GM21737 (cell line): ENCODE data around the gene ZNF30.
A peak's percentile ranks its signal among the peaks of the same experiment; 100 is the strongest.
"Not testable (repeated sequence)": the region's sequence is repeated elsewhere in the genome, so short reads cannot be mapped to it uniquely, and the experiment has no call there.

Experiments used
- ATAC-seq: cut with Tn5 transposase; IDR thresholded peaks from one replicate; pipeline ENCODE4 v1.9.1; 2021; ENCODE audit warnings: mild to moderate bottlenecking, moderate library complexity; ENCODE audit not compliant: unreplicated experiment

ZNF30 gene

DNA sequence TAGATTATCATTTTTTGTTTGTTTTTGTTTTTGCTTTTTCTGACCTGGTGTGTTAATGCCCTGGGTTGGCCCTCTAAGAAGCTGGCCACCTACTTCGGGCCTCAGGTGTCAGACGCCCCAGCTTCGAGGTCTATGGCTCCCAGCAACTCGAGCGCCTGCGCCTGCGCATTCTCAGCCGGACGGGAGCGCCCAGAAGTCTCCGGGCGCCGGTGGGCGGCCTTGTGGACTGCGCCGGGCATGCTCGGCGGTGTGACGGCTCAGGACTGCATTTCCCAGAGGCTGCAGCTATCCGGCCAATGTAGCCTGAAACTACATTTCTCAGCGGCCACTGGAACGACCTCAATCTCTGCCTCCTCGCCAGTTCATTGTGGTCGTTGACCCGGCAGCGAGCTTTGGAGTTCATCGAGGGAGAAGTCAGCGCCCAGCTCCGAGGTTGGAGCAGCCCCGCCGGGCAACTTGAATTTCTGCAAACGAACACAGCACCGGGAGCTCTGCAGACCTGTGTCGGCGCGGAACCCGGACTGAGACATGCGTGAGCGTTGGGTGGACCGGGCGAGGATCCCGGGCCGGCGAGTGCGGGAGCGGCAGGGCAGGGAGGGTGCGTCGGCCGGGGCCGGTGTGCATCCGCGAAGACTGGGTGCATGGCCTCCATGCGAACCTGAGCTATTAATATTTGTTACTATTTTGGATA lies at the start of gene ZNF30:
Gene ZNF30, plus strand, starts transcription at position 219 of the 691 bp plus-strand sequence. CDS start 3,045 bp downstream, outside the sequence.
- ATAC-seq, result peak; percentile 96

- ATAC-seq, result no peak
These were observed 47.1 kb upstream of the ZNF30 start for GRCh38 chr19:34879563-34879962.

DNA sequence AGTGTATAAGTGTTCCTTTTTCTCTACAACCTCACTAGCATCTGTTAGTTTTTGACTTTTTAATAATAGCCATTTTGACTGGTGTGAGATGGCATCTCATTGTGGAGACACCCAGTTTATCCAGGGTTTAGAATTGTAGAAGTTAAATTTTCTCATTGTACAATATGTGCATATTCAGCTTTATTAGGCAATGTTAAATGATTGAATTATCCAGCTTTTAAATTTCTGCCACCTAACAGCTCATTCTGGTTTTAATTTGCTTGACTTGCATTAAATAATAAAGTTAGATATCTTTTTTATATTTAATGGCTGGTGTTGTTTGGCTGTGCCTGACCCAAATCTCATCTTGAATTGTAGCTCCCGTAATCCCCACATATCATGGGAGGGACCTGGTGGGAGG lies 46.7 kb upstream of the ZNF30 start:
- ATAC-seq, result no peak

- ATAC-seq, result no peak
These were observed 44.7 kb upstream of the ZNF30 start for GRCh38 chr19:34881982-34882381.

DNA sequence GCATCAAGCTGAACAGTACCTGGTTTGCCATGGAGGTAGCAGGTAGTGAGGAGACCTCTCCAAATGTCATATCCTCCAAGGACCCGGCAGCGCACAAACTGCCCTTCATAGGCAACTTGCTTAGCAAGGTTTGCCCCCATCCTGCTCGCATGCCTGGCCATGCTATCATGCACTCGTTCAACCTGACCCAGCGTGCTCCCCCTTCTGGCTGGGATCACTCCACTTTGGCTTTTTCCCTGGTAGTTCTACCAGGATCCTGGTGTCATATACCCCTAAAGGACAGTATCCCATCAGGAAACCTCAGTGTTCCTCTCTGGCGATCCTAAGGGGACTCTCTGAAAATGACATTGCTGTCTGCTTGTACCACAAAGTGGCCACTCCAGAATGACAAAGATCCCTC lies 38.6 kb upstream of the ZNF30 start:
- ATAC-seq, result no peak

DNA sequence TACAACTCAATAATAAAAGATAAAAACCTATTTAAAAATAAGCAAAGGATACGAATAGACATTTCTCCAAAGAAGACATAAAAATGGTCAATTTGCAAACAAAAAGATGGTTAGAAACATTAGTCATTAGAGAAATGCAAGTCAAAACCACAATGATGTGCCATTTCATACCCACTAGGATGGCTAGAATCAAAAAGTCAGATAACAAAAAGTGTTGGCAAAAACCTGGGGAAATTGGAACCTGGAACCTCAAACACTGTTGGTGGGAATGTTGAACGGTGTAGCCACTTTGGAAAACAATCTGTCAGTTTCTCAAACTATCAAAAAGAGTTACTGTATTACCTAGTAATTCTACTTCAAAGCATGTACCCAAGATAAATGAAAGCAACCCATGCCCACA lies 26.5 kb upstream of the ZNF30 start:
- no peak for ATAC-seq

GRCh38 chr19:34904664-34905527 lies 21.8 kb upstream of the ZNF30 start:
- ATAC-seq, result no peak

DNA sequence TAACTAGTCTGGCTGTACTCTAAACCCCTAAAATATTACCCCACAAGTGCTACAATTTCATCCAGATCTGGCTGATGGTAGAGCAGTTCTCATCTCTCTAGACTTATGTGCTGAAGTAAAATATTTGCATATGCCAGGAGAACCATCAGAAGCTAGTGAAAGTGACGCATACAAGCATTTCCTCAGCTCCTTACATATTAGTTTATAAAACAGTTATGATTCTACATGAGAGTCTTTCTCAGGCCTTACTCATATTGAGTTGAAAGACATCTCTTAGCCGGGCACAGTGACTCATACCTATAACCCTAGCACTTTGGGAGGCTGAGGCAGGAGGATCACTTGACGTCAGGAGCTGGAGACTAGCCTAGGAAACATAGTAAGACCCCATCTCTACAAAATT lies 15.9 kb upstream of the ZNF30 start:
- ATAC-seq, result no peak

- not testable (repeated sequence) for ATAC-seq
These were observed 9.6 kb upstream of the ZNF30 start for GRCh38 chr19:34917144-34917543.

- no peak for ATAC-seq
These were observed 8.5 kb upstream of the ZNF30 start for GRCh38 chr19:34918190-34918589.

- not testable (repeated sequence) for ATAC-seq
These were observed 6.5 kb upstream of the ZNF30 start for GRCh38 chr19:34920090-34920786.

DNA sequence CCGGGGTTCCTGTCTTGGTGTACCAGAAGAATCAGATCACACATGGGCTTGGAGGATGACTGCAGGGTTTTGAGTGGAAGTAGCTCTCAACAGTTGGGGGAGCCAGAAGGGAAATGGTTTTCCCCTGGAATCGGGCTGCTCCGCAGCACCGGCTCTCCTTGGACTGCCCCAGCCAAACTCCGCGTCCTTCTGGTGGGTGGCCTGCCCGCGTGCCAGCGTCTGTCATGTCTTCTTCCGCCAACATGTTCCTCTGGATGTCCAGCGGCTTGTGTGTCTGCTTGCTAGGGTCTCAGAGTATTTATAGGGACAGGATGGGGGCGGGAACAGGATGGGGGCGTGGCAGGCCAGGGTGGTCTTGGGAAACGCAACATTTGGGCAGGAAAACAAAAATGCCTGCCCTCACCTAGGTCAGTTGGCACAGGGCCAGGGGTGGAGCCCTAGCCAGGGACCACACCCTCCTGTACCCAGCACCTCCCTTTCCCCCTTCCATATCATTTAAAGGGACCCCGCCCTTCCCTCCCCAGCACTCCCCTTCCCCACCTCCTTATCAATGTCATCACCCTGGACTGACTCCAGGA lies 1.3 kb upstream of the ZNF30 start:
- ATAC-seq, result no peak

- ATAC-seq, result no peak
These were observed 380 bp upstream of the ZNF30 start for GRCh38 chr19:34926361-34926684.

DNA sequence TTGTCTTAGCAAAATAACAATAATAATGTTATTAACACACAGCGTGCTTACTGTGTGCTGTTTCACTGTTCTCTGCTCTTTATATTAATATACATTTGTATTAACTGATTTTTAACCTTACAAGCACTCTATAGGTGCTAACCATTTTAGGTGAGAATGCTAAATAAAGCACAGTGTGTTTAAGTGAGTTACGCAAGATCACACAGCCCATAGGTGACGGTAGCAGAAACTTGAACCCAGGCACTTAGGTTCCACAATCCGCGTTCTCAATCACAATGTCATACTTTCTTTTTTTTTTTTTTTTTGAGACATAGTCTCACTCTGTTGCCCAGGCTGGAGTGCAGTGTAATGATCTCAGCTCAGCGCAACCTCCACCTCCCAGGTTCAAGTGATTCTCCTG lies 5.8 kb downstream of the ZNF30 start:
- no peak for ATAC-seq

DNA sequence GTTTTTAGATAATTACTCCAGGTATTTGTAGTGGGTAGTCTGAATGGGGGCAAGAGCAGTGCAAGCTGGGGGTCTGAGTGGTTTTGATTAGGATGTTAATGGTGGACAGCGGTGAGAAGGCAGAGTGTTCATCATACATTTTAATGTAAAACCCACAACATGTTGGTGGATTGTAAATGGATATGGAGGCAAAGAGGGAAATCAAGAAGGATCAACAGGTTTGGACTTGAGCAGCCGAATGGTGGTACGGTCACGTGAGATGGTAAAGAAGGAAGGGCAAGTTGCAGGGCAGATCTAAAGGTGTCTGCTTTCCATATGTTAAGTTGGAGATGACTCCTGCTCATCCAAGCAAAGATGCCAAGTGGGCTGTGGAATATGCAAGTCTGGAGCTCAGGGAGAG lies 9.5 kb downstream of the ZNF30 start:
- no peak for ATAC-seq

DNA sequence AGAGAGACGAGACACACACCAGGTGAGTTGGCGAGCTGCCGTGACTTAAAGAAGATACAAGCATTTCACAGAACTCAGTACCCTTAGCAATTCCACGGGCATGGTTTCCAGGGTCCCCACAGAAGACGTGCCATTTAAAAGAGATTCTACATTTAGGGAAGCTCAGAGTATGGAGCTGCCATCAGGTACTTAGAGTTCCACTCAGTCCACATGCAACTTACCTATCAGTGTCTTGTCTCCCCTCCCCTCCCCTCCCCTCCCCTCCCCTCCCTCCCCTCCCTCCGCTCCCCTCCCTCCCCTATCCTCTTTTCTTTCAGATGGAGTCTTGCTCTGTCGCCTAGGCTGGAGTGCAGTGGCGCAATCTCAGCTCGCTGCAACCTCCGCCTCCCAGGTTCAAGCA lies 12.2 kb downstream of the ZNF30 start:
- ATAC-seq, result no peak

DNA sequence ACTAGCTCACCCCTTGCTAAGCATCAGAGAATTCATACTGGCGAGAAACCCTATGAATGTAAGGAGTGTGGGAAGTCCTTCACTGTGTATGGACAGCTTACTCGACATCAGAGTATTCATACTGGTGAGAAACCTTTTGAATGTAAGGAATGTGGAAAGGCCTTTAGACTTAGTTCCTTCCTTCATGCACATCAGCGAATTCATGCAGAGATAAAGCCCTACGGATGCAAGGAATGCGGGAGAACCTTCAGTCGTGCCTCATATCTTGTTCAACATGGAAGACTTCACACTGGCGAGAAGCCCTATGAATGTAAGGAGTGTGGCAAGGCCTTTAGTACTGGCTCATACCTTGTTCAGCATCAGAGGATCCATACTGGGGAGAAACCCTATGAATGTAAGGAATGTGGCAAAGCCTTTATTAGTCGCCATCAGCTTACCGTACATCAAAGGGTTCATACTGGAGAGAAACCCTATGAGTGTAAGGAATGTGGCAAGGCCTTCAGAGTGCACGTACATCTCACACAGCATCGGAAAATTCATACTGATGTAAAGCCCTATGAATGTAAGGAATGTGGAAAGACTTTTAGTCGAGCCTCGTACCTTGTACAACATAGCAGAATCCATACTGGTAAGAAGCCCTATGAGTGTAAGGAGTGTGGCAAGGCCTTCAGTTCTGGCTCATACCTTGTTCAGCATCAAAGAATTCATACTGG lies 17.3 kb downstream of the ZNF30 start:
- no peak for ATAC-seq

DNA sequence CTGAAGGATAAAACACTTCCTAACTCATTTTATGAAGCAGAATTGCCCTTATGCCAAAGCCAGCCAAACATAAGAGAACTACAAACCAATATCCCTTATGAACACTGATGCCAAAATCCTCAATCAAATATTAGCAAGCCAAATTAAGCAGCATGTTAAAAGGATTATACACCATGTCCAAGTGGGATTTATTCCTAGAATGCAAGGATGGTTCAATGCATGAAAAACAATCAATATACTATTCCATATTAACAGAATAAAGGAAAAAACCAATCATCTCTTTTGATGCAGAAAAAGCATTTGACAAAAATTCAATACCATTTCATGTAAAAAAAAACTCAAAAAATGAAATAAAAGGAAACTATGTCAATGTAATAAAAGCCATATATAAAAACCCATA lies 26.4 kb downstream of the ZNF30 start:
- ATAC-seq, result no peak

DNA sequence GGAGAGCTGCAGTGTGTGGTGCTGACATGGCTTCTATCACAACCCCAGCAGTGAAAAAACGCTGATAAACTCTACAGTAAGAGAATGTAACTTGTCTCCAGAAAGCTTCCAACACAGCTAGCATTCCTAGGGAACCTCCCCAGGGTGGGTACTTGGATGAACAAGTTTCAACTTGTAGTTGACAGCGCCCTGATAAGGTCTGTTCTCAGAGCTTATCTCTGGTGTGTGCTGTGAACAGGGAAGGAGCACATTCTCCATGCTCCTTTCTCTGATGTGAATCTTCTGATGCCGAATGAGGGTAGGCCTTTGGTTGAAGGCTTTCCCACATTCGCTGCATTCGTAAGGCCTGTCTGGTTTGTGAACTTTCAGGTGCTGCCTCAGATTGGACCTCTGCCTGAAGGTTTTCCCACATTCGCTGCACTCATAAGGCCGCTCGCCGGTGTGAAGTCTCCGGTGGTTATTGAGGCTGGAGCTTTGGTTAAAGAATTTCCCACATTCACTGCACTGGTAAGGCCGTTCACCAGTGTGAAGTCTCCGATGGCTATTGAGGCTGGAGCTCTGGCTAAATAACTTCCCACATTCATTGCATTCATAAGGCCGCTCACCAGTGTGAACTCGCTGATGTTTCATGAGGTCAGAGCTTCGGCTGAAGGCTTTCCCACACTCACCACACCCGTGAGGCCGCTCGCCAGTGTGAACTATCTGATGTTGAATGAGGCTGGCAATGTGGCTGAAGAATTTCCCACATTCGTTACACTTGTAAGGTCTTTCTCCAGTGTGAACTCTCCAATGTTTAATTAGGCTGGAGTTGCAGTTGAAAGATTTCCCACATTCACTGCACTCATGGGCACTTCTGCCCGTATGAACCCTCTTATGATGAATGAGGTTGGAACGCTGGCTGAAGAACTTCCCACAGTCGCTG lies 31.4 kb downstream of the ZNF30 start:
- ATAC-seq, result no peak

DNA sequence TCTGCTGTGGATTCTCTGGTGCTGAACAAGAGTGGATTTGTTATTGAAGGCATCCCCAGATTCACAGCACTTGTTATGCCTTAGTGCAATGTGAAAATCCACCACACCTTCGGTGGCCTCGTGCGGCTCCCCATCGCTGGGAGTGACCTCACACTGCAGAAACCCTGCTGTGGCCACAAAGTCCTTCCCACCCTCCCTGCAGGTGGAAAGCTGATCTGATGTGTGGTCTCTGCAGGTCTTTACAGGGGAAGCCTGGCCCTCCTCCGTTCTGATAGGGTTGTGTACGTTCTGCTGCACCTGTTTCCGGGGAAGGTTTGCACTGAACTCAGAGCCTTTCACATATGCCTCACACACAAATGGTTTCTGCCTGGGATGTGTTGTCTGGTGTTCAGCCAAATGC lies 32.3 kb downstream of the ZNF30 start:
- no peak for ATAC-seq
